H1 (cell line): Measurements from ENCODE around the gene CDON. TPM values are rescaled to one million over a fixed set of nuclear protein-coding genes. Genes with fewer than 3 reads are reported as not detected.

Experiments used
- CTCF ChIA-PET: fragments of 300-600 bp; sonication (Branson Sonifier 250); formaldehyde crosslinking; loops from one replicate; lab custom pipeline; 2021; ENCODE audit not compliant: partially characterized antibody; lab: Charles Lee
- POLR2A ChIA-PET: fragments of 300-600 bp; sonication (Branson Sonifier 250); formaldehyde crosslinking; loops from one replicate; lab custom pipeline; 2021; ENCODE audit warnings: inconsistent platforms; ENCODE audit not compliant: partially characterized antibody; lab: Charles Lee
- DNase-seq, 2 experiments: peaks; one replicate each; pipeline versions ENCODE4 v3.0.0 to v3.0.0-alpha.2; 2010 to 2022; ENCODE audit warnings: low spot score in 2 of 2, low read depth in 1 of 2, mixed read lengths in 1 of 2
- FAIRE-seq: peaks from 2 replicates; lab custom pipeline; 2011; peaks lifted over from hg19 to GRCh38; lab: Jason Lieb, UNC
- H2AFZ ChIP-seq: 2 replicates; pipeline ENCODE4 v1.8.1; 2012; ENCODE audit warnings: low read length, inconsistent platforms
- H2AK5ac ChIP-seq: 2 replicates; pipeline ENCODE4 v1.6.1; 2013; ENCODE audit warnings: low read depth, low read length
- H2BK120ac ChIP-seq: replicated peaks from 2 replicates; pipeline ENCODE3; 2013; ENCODE audit warnings: low read depth, low read length, inconsistent platforms
- H2BK12ac ChIP-seq: 2 replicates; pipeline ENCODE4 v1.6.1; 2013; ENCODE audit warnings: low read depth, low read length
- H2BK15ac ChIP-seq: 2 replicates; pipeline ENCODE4 v1.6.1; 2013; ENCODE audit warnings: low read length
- H2BK20ac ChIP-seq: 2 replicates; pipeline ENCODE4 v1.6.1; 2013; ENCODE audit warnings: low read length
- H2BK5ac ChIP-seq: 2 replicates; pipeline ENCODE4 v1.6.1; 2013; ENCODE audit warnings: low read depth, low read length
- H3K14ac ChIP-seq: 2 replicates; pipeline ENCODE4 v1.6.1; 2013; ENCODE audit warnings: inconsistent platforms; ENCODE audit not compliant: insufficient read length
- H3K18ac ChIP-seq: 2 replicates; pipeline ENCODE4 v1.6.1; 2013; ENCODE audit warnings: low read length; ENCODE audit errors: extremely low read depth
- H3K23ac ChIP-seq: 2 replicates; pipeline ENCODE4 v1.6.1; 2013; ENCODE audit warnings: inconsistent platforms; ENCODE audit not compliant: insufficient read length
- H3K23me2 ChIP-seq: 2 replicates; pipeline ENCODE4 v1.6.1; 2013; ENCODE audit warnings: low read depth, low read length
- H3K27ac ChIP-seq: 2 replicates; pipeline ENCODE4 v1.6.1; 2011; ENCODE audit warnings: low read depth, low read length, inconsistent platforms
- H3K27me3 ChIP-seq, 4 experiments: replicated peaks in 1 of 4; 1 replicate in 1 of 4; 2 replicates in 3 of 4; pipeline versions ENCODE4 v1.6.1 to v1.8.1; 2011 to 2013; ENCODE audit warnings: low read length in 3 of 4, mild to moderate bottlenecking in 3 of 4, inconsistent platforms in 2 of 4, mixed read lengths in 2 of 4, moderate library complexity in 1 of 4; ENCODE audit not compliant: control insufficient read depth in 3 of 4, insufficient read depth in 3 of 4; ENCODE audit errors: extremely low read depth in 1 of 4
- H3K36me3 ChIP-seq, 4 experiments: 2 replicates each; pipeline versions ENCODE4 v1.6.1 to v1.8.1; 2011 to 2013; ENCODE audit warnings: mild to moderate bottlenecking in 4 of 4, low read length in 3 of 4, moderate library complexity in 2 of 4, control low read depth in 1 of 4, inconsistent platforms in 1 of 4; ENCODE audit not compliant: insufficient read depth in 4 of 4, control insufficient read depth in 2 of 4
- H3K4ac ChIP-seq: replicated peaks from 2 replicates; pipeline ENCODE3; 2013; ENCODE audit warnings: low read length, low read depth, mixed read lengths, inconsistent platforms; ENCODE audit not compliant: insufficient read length
- H3K4me1 ChIP-seq, 4 experiments: replicated peaks in 1 of 4; 1 replicate in 1 of 4; 2 replicates in 3 of 4; pipeline versions ENCODE4 v1.6.1 to v1.8.1; 2011 to 2013; ENCODE audit warnings: low read length in 3 of 4, inconsistent platforms in 2 of 4, mixed read lengths in 1 of 4; ENCODE audit not compliant: insufficient read depth in 4 of 4, control insufficient read depth in 3 of 4
- H3K4me2 ChIP-seq, 2 experiments: 2 replicates each; pipeline versions ENCODE4 v1.6.1 to v1.8.1; 2011 to 2013; ENCODE audit warnings: low read depth in 2 of 2, low read length in 2 of 2, control low read depth in 1 of 2, inconsistent platforms in 1 of 2, mild to moderate bottlenecking in 1 of 2; ENCODE audit not compliant: insufficient read depth in 1 of 2
- H3K4me3 ChIP-seq, 4 experiments: fragments of 200-600, 300-600 bp in 1 of 4; sonication (generic), shearing (Covaris generic), sonication (Bioruptor Twin) in 1 of 4; 2 replicates each; pipeline versions ENCODE4 v1.5.1 to v1.8.1; 2011 to 2016; ENCODE audit warnings: low read length in 4 of 4, low read depth in 3 of 4, control low read depth in 2 of 4, inconsistent platforms in 2 of 4, mild to moderate bottlenecking in 2 of 4, mixed read lengths in 1 of 4, moderate library complexity in 1 of 4; ENCODE audit not compliant: insufficient read depth in 2 of 4; ENCODE audit errors: extremely low read depth in 1 of 4
- H3K56ac ChIP-seq: replicated peaks from 2 replicates; pipeline ENCODE3; 2013; ENCODE audit warnings: low read depth, mild to moderate bottlenecking, mixed read lengths, low read length, inconsistent platforms; ENCODE audit not compliant: insufficient read length
- H3K79me1 ChIP-seq: 2 replicates; pipeline ENCODE4 v1.6.1; 2013; ENCODE audit warnings: low read depth, low read length, control low read depth
- H3K79me2 ChIP-seq, 2 experiments: 2 replicates each; pipeline versions ENCODE4 v1.6.1 to v1.8.1; 2012 to 2013; ENCODE audit warnings: low read length in 2 of 2, mild to moderate bottlenecking in 2 of 2, inconsistent platforms in 1 of 2; ENCODE audit not compliant: insufficient read depth in 2 of 2, control insufficient read depth in 1 of 2
- H3K9ac ChIP-seq, 4 experiments: replicated peaks in 1 of 4; 1 replicate in 1 of 4; 2 replicates in 3 of 4; pipeline versions ENCODE4 v1.6.1 to v1.8.1; 2011 to 2013; ENCODE audit warnings: low read depth in 3 of 4, low read length in 3 of 4, control low read depth in 2 of 4, mild to moderate bottlenecking in 2 of 4, moderate library complexity in 2 of 4, inconsistent platforms in 1 of 4; ENCODE audit errors: extremely low read depth in 1 of 4
- H3K9me3 ChIP-seq, 2 experiments: 2 replicates each; pipeline versions ENCODE4 v1.6.1 to v1.8.1; 2012 to 2013; ENCODE audit warnings: mild to moderate bottlenecking in 2 of 2, moderate library complexity in 2 of 2, control low read depth in 1 of 2, inconsistent platforms in 1 of 2, low read depth in 1 of 2, low read length in 1 of 2, mixed read lengths in 1 of 2; ENCODE audit not compliant: insufficient read depth in 2 of 2
- H4K20me1 ChIP-seq, 2 experiments: replicated peaks in 1 of 2; 2 replicates each; pipeline versions ENCODE3 to v1.8.1; 2011 to 2013; ENCODE audit warnings: inconsistent platforms in 2 of 2, low read length in 2 of 2, mild to moderate bottlenecking in 1 of 2; ENCODE audit not compliant: insufficient read depth in 2 of 2, control insufficient read depth in 1 of 2
- H4K5ac ChIP-seq: 2 replicates; pipeline ENCODE4 v1.6.1; 2013; ENCODE audit warnings: low read length, low read depth, mixed read lengths, inconsistent platforms; ENCODE audit not compliant: insufficient read length
- H4K8ac ChIP-seq: 2 replicates; pipeline ENCODE4 v1.8.0; 2013; ENCODE audit warnings: mild to moderate bottlenecking, moderate library complexity, low read length, inconsistent platforms; ENCODE audit not compliant: insufficient read depth; ENCODE audit errors: extremely low read depth
- H4K91ac ChIP-seq: replicated peaks from 2 replicates; pipeline ENCODE3; 2013; ENCODE audit warnings: low read length, mixed read lengths, inconsistent platforms; ENCODE audit not compliant: insufficient read length
- WGBS, 2 experiments: shearing (Covaris generic) in 1 of 2; methylation state at CpG; one replicate each; pipeline versions ENCODE4 v1.1.6 to v1.1.7; 2013 to 2015; ENCODE audit warnings: low lambda C conversion rate in 2 of 2, mixed read lengths in 2 of 2, inconsistent platforms in 1 of 2, low coverage in 1 of 2, missing lambda C conversion rate in 1 of 2; ENCODE audit not compliant: insufficient replicate concordance in 2 of 2, insufficient coverage in 1 of 2, insufficient read length in 1 of 2; ENCODE audit errors: extremely low coverage in 1 of 2, missing lambda C conversion rate in 1 of 2; 5-methylcytosine and 5-hydroxymethylcytosine counted together
- polyA plus RNA-seq, 7 experiments: library from polyadenylated mRNA; depleted of rRNA in 3 of 7; stranded (reverse) in 5 of 7; unstranded in 2 of 7; fragments of >200 nt in 5 of 7; fragments of 200-250 nt in 2 of 7; gene quantifications; 1 replicate in 5 of 7; 2 replicates in 1 of 7; 4 replicates in 1 of 7; pipeline versions ENCODE4 v1.2.1 to v1.2.3, GENCODE V29; 2011 to 2013; ENCODE audit warnings: missing spikeins in 2 of 7, mixed read lengths in 2 of 7
- total RNA-seq: library from RNA; stranded (reverse); fragmentation: NEBNext Ultra II Directional; extraction: Animal tissue kit (Norgen Biotek cat#: 25700); gene quantifications from 2 replicates; pipeline ENCODE4 v1.2.1, GENCODE V29; 2021

The CDON gene
- total and polyA plus RNA-seq, 2 of the 8 experiments (the other 6 are each of a cell fraction or from before 2014, with no cell fraction given), result 11.0 to 32.5 TPM

DNA sequence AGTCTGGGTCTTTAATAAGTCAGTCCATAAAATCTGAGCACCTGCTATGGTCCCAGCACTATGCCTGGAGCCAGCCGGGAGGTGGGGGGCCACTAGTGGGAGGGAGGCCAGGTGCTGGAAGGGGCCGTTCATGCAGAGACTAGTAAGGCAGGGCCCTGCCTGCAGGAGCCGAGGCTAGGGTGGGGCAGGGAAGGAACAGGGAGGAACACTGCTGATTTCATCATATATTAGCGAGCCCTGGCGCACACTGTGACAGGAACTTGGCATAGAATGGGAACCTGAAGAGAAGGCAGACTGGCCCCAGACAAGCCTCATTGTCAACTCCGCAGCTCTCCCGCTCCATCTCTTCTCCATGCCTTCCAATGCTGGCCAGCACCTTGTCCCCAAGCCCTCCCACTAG lies 109.7 kb downstream of the CDON start:
- no peak overlapping the region for H3K9ac ChIP-seq
- H3K56ac ChIP-seq, result no peak overlapping the region
- no peak overlapping the region for H4K5ac ChIP-seq
- no peak overlapping the region for H3K14ac ChIP-seq
- H2BK15ac ChIP-seq, result no peak overlapping the region
- no peak overlapping the region for H4K91ac ChIP-seq
- no peak for DNase-seq
- WGBS, 2 experiments, result 89% methylated on average over 7 of the region's 7 CpGs; no CpG with 5 or more reads in 1 of the 2 experiments
- no peak overlapping the region for H2BK12ac ChIP-seq
- H3K79me1 ChIP-seq, result no peaks in the 10 kb centered on the region
- no peaks in the 10 kb centered on the region for H3K27me3 ChIP-seq
- H3K4me2 ChIP-seq, result no peak overlapping the region
- H2BK20ac ChIP-seq, result no peak overlapping the region
- no peaks in the 10 kb centered on the region for H3K23me2 ChIP-seq
- H3K4ac ChIP-seq, result no peak overlapping the region
- H3K4me3 ChIP-seq, result no peak overlapping the region
- no peaks in the 10 kb centered on the region for H4K20me1 ChIP-seq
- FAIRE-seq, result no peak
- H3K4me1 ChIP-seq, result peaks cover 0 to 2% (median 0%) of the 10 kb centered on the region in 4 experiments; a peak in 3 of 7 replicates
- H3K9me3 ChIP-seq, result no peaks in the 10 kb centered on the region
- H3K23ac ChIP-seq, result no peak overlapping the region
- H2BK5ac ChIP-seq, result no peak overlapping the region; the same call in 1 of the 2 replicates
- ChIA-PET POLR2A (interaction anchor here (0.7 kb wide), 1 partner anchor 12 kb away, joined by 3 read pairs; no protein-coding TSS in a partner anchor), CTCF (interaction anchor here (1.0 to 3.8 kb wide), 5 partner anchors 10 to 241 kb away, joined by 3 to 31 read pairs (median 4); no protein-coding TSS in a partner anchor)
- no peaks in the 10 kb centered on the region; a peak in 1 of 8 replicates for H3K36me3 ChIP-seq
- no peak overlapping the region for H2AK5ac ChIP-seq
- no peak overlapping the region for H2BK120ac ChIP-seq
- H2AFZ ChIP-seq, result no peak overlapping the region
- H3K27ac ChIP-seq, result no peak overlapping the region
- H3K79me2 ChIP-seq, result no peaks in the 10 kb centered on the region
- H3K18ac ChIP-seq, result no peak overlapping the region
- H4K8ac ChIP-seq, result peak overlapping the region; percentile 3; the same call in 1 of the 2 replicates
